GM19455 (cell line): Measurements from ENCODE around the gene SLC5A5.

ENCODE experiments used
- ATAC-seq: cut with Tn5 transposase; IDR thresholded peaks from one replicate; pipeline ENCODE4 v1.9.1; 2021; ENCODE audit not compliant: unreplicated experiment

SLC5A5 gene

GRCh38 chr19:17871878-17872250 is at the start of gene SLC5A5:
Gene SLC5A5, plus strand, starts transcription at chr19:17871945. Its CDS starts 375 bp downstream, at chr19:17872320.
- no peak for ATAC-seq

GRCh38 chr19:17824339-17824738 is 47.4 kb upstream of the SLC5A5 start:
- ATAC-seq = no peak

- no peak for ATAC-seq
Observed at GRCh38 chr19:17826508-17827056, 45.2 kb upstream of the SLC5A5 start.

- no peak for ATAC-seq
Observed at GRCh38 chr19:17829855-17830566, 41.7 kb upstream of the SLC5A5 start.

DNA sequence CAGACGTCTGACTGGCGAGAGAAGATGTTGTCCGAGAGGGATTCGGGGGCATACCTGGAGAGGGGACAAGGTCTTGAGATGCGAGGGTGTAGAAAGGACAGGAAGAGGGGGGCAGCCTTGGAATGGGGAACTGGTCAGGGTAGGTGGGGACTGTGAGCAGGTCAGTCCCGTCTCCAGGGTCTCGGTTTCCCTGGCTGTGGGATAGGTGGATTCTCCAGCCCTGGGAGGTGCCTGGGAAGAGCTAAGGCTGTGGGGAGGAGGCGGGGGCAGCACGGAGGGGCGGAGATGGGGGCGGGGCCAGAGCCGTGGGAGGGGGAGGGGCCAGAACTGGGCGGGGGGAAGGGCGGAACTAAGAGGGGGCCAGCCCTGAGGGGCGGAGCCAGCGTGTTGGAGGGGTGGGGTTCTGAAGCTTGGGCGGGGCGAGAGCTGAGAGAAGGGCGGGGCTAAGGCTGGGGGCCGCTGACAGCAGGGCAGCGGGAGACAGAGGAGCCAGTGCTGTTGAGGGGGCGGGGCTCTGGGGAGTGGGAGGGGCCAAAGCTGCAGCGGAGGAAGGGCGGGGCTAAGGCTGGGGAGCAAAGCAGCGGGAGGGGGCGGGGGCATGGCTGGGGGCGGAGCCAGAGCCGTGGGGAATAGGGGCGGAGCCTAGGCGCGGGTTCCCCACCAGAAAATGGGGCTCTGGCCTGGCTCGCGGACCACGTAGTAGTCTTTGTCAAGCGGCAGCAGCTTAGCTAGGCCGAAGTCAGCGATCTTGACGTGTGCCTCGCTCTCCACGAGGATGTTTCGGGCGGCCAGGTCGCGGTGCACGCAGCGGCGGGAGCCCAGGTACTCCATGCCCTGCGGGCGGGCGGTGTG is 41.0 kb upstream of the SLC5A5 start:
- ATAC-seq = no peak

GRCh38 chr19:17831419-17831888 is 40.3 kb upstream of the SLC5A5 start:
- ATAC-seq = no peak

GRCh38 chr19:17832443-17833208 is 39.1 kb upstream of the SLC5A5 start:
- no peak for ATAC-seq

- ATAC-seq = no peak
Observed at GRCh38 chr19:17834350-17835181, 37.2 kb upstream of the SLC5A5 start.

DNA sequence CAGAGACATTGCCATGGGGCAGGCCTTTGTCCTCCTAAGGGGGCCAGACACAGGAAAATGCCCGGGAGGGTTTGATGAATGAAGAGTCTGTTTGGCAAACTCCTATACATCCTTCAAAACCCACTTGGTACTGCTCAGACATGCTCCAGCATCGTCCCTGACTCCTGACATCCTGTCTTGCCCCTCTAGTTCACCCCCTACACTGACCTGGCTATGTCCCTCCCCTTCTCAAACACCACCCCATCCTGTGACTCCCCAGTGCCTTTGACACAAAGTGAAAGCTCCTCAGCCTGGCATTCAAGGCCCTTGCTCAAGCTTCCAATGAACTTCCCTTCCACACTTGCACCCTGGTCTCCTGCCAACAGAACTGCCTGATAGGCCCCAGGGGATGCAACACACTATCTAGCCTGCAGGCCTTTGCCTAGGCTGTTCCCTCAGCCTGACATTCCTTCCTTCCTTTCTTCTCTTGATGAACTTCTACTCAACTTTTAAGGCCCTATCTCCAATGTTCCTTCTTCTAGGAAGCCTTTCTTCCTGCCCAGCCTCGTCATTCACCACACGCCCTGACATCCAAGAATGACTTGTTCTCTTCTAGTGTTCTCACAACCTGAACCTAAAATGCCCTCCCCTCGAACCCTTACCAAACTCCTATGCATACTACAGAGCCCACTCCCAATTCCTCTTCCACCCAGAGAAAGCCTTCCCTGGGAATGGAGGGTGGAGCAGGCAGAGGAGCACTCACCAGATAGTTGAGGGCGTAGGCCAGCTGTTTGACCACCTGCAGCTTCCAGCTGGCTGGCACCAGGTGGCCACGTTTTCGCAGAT is 36.4 kb upstream of the SLC5A5 start:
- no peak for ATAC-seq

- no peak for ATAC-seq
Observed at GRCh38 chr19:17836530-17836929, 35.2 kb upstream of the SLC5A5 start.

- ATAC-seq = no peak
Observed at GRCh38 chr19:17837972-17838371, 33.8 kb upstream of the SLC5A5 start.

- no peak for ATAC-seq
Observed at GRCh38 chr19:17840019-17840418, 31.7 kb upstream of the SLC5A5 start.

DNA sequence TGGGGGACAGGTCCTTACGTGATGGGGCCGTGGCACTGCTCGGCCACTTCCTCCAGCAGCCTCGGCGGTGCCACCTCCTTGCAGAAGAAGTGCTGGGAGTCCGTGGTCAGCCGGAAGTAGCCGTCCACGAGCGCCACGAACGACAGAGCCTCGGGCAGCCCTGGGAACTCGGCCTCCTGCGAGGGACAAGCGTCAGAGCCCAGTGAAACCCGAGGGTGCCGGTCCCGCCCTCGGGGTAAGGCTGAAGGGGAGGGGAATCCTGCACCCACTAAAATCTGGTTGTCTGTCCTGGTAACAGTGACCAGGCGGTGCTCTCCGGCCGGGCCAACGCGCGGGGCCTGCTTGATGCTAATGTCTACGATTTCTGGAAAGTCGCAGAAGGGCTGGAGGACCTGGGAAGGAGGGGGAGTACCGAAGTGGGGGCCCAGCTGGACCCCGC is 30.4 kb upstream of the SLC5A5 start:
- no peak for ATAC-seq

DNA sequence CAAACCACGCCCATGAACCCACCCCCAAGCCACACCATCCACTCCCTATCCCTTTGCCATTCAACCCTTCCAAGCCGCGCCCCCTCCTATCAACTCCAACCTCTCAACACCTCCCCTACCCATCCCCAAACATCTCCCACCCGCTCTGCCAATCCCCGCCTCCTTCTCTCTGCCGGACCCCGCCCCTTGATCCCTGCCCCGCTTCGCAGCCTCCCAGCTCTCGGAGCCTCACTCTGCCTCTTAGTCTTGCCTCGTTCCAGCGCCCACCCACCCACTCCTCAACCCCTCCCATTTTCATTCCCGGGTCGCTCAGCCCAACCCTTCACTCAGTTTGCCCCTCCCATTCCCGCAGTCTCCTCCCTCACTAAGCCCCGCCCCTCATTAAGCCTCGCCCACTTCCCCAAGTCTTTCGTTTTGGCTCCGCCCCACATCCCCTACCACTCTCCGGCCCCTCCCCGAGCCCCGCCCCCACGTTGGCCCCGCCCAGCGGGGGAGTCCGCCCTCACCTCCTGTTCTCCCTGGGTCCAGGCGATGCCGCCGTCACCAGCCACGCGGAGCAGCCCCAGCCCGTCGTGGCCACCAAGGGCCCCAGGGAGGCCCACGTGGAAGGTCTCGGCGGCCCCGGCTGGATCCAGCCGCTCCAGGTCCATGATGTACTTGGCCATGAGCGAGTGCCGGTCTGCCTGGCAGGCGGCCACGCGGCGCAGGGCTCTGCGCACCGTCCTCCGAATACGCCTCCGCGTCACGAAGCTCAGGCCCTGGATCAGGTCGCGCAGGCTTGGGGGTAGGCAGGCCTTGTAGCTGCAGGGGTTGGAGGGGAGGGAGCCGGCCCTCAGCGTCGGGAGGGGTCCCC is 29.7 kb upstream of the SLC5A5 start:
- ATAC-seq = no peak

DNA sequence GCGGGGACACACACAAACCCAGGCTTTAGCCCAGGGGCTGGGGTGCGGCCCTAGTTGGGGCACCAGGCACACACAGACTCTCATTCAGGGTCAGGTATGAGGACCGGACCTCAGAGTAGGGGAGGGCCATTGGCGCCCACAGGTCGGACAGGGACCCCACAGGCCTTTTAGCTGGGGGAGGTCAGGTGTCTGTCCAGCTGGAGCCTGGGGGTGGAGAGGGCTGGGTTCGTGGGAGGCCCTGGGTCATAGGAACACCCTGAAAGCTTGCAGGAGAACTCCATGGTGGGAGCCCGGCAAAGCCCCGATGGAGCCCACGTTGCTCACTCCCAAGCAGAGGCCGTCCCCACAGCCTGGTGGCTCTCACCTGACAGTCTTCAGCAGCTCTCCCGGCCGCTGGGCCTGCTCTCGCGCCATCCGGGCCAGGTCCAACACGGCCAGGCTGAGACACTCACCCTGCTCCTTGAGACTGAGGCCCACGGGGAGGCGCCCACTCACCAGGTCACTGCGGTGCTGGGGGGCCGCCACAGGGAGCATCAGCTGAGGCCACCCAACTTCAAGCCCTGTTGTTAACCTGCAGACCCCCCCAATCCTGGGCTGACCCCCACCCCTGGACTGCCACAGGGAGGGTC is 29.0 kb upstream of the SLC5A5 start:
- ATAC-seq = no peak

DNA sequence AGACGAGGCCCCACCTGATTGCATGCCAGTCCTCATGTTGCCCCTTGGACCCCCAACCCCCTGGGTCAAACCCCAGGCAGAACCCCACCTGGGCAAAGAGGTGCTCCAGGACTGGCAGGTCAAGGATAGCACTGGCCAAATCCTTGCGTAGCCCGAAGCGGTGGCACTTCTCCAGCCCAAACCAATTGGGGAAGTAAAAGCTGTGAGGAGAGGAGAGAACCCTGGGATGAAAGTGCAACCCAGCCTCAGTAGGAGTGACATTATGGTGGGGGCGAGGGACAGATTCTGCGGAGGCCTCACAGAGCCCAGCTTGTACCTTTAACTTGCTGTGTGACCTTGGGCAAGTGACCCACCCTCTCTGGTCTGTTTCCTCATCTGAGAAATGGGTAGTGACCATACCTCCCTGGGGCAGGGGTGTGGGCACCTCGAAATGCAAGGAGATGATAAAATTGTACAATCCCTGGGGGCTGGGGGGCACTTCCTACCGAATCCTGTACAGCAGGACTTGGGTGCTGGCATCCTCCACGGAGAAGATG is 28.4 kb upstream of the SLC5A5 start:
- no peak for ATAC-seq

GRCh38 chr19:17843908-17844490 is 27.7 kb upstream of the SLC5A5 start:
- ATAC-seq = no peak
